ENCODE measurements around the gene IFNA21.
"Not testable (repeated sequence)": the region's sequence is repeated elsewhere in the genome, so short reads cannot be mapped to it uniquely, and the experiment has no call there.

The IFNA21 gene

DNA sequence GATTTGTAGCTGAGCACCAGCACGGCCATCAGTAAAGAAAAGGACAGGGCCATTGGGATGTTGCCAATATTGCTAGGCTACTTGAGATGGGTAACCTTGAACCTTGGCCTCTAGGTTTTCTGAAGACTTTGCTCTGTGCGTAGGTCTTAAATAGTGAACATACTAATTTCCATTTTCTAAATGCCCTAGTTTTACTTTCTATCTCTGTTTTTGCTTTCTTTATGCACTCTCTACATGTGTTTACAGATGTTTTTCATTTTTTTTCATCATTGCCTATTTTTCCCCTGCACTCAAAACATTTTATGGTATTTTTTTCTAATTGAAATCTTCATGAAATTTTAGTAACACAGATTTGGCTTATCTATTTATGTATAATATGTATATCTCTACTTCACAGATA is at the start of gene IFNA21:
Gene IFNA21, minus strand, starts transcription at position 101 of the 400 bp plus-strand sequence. Its CDS starts 48 bp downstream, at position 53.
- not testable (repeated sequence) for DNase-seq (ENCODE audit: low spot score)

DNA sequence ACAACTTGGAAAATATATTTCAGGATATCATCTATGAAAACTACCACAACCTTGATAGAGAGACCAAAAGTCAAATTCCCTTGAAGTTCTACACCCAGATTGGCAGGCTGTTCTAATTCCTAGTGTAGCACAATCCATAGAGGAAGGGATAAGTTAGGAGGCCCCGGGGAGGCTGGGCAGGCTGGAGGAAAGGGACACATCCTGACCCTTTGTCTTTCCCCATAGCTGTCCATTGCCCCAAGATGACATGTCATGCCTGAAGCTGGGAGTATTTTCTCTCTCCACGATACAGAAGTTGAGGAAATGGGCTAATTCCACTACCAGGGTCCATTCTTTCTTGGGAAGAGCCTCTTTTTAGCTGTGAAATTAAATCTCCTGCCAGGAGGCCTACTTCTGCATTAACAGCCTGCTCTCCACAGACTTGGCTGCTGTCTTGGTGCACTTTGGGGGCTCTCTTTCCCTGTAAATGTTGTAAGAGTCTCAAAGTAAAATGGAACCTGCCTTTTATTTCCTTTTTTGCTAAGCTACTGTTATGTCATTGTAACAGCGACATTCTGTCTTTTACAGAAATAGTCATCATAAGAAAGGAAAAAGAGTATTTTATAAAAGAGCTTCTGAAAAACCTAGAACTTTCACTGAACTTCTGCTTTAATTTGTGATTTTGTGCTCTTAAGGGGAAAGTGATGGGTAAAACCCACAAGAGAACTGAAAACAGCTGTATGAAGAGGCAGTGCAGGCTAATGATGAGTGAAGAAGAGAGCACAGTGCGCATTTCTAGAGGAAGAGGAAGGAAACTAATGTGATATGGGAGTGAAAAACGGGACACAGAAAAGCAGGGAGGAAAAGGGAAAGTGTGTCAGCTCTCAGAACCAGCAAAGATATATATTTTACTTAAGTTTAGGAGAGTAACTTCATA is 47.2 kb upstream of the IFNA21 start:
- DNase-seq (ENCODE audit: low spot score): not testable (repeated sequence)

DNA sequence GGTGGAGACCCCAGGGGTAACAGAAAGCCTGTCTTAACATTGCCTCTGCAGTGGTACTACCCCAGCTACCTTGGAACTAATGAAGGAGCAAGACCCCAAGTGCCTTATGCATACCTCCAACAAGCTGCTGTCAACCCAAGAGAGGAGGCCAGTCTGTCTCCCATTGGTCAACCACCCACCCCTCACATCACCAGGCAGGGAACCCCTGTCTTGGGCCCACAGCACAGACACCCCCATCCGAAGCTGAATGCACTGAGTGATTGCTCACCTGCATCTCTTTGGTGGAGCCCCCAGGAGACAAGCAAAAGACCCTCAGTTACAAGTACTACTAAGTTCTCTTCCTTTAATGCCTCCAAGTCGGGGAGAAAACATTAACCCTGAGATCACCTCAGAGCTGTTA is 45.7 kb upstream of the IFNA21 start:
- DNase-seq (ENCODE audit: low spot score): not testable (repeated sequence)

DNA sequence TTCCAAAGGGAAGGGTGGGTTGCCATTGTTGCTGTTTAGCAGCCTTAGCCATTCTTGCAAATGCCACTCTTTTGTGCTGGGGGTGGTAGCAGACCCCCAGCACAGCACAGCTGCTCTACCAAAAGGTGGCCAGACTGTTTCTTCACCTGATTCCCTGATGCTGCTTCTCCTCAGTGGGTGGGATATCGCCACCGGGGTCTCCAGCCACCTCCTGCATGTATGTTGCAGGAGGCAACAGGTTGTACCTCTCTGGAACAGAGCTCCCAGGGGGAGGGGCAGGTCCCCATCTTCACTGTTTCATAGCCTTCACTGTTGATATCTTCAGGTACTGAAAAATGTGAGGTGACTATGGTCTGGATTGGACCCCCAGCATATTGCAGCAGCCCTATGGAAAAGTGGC is 44.3 kb upstream of the IFNA21 start:
- not testable (repeated sequence) for DNase-seq (ENCODE audit: low spot score)

DNA sequence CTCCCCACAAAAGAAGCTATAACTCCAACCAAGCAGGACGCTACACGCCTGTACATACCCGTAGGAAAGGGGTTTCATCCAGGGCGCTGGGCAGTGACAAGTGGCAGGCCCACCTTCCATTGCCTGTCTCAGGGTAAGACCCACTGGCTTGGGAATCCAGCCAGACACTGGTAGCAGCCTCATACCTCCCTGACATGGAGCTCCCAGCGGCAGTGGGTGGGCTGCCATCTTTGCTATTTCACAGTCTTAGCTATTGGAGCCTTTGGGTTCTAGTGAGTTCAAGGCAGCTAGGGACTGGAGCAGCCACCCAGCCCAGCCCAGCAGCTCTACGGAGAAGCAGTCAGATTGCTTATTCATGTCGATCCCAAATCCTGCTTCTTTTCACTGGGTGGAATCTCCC is 43.9 kb upstream of the IFNA21 start:
- no peak for DNase-seq (ENCODE audit: low spot score)

DNA sequence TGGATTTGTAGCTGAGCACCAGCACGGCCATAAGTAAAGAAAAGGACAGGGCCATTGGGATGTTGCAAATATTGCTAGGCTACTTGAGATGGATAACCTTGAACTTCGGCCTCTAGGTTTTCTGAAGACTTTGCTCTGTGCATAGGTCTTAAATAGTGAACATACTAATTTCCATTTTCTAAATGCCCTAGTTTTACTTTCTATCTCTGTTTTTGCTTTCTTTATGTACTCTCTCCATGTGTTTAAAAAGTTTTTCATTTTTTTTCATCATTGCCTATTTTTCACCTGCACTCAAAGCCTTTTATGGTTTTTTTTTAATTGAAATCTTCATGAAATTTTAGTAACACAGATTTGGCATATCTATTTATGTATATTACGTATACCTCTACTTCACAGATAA is 40.6 kb upstream of the IFNA21 start, which contains the start of gene IFNA10:
Gene IFNA10, minus strand, starts transcription at position 101 of the 400 bp plus-strand sequence. Its CDS starts 46 bp downstream, at position 55.
- not testable (repeated sequence) for DNase-seq (ENCODE audit: low spot score)

DNA sequence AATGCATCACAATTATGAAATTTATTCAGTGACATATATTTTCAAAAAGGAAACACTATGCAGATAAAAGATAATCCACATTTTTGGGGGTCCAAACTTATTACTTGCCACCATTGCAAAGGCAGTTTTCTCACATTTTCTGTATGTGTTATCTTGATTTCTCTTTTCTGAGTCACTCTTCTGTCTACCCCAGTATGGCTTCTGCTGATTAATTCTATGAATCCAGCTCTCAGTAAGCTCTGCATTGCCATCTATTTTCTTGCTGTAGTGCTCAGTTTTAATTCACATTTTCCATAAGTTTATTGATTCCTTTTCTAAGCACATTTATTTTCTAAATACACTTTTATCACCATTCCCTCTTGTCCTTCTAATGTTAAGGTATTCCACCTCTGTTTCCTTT is 38.7 kb upstream of the IFNA21 start:
- DNase-seq (ENCODE audit: low spot score): no peak

DNA sequence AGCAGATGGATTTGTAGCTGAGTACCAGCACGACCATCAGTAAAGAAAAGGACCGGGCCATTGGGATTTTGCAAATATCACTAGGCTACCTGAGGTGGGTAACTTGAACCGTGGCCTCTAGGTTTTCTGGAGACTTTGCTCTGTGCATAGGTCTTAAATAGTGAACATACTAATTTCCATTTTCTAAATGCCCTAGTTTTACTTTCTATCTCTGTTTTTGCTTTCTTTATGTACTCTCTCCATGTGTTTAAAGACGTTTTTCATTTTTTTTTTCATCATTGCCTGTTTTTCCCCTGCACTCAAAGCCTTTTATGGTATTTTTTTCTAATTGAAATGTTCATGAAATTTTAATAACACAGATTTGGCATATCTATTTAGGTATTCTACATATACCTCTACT is 35.6 kb upstream of the IFNA21 start, which contains the start of gene IFNA7:
Gene IFNA7, minus strand, starts transcription at position 101 of the 400 bp plus-strand sequence. Its CDS starts 40 bp downstream, at position 61.
- DNase-seq (ENCODE audit: low spot score): not testable (repeated sequence)

DNA sequence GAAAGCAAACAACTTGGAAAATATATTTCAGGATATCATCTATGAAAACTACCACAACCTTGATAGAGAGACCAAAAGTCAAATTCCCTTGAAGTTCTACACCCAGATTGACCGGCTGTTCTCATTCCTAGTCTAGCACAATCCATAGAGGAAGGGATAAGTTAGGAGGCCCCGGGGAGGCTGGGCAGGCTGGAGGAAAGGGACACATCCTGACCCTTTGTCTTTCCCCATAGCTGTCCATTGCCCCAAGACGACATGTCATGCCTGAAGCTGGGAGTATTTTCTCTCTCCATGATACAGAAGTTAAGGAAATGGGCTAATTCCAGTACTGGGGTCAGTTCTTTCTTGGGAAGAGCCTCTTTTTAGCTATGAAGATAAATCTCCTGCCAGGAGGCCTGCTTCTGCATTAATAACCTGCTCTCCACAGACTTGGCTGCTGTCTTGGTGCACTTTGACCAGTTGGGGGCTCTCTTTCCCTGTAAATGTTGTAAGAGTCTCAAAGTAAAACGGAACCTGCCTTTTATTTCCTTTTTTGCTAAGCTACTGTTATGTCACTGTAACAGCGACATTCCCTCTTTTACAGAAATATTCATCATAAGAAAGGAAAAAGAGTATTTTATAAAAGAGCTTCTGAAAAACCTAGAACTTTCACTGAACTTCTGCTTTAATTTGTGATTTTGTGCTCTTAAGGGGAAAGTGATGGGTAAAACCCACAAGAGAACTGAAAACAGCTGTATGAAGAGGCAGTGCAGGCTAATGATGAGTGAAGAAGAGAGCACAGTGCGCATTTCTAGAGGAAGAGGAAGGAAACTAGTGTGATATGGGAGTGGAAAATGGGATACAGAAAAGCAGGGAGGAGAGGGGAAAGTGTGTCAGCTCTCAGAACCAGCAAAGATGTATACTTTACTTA is 28.7 kb upstream of the IFNA21 start:
- DNase-seq (ENCODE audit: low spot score): peak; percentile 56

DNA sequence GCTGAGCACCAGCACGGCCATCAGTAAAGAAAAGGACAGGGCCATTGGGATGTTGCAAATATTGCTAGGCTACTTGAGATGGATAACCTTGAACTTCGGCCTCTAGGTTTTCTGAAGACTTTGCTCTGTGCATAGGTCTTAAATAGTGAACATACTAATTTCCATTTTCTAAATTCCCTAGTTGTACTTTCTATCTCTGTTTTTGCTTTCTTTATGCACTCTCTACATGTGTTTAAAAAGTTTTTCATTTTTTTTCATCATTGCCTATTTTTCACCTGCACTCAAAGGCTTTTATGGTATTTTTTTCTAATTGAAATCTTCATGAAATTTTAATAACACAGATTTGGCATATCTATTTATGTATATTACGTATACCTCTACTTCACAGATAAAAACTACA is 21.0 kb upstream of the IFNA21 start, which contains the start of gene IFNA4:
Gene IFNA4, minus strand, starts transcription at position 101 of the 400 bp plus-strand sequence. Its CDS starts 56 bp downstream, at position 45.
- DNase-seq (ENCODE audit: low spot score): not testable (repeated sequence)

DNA sequence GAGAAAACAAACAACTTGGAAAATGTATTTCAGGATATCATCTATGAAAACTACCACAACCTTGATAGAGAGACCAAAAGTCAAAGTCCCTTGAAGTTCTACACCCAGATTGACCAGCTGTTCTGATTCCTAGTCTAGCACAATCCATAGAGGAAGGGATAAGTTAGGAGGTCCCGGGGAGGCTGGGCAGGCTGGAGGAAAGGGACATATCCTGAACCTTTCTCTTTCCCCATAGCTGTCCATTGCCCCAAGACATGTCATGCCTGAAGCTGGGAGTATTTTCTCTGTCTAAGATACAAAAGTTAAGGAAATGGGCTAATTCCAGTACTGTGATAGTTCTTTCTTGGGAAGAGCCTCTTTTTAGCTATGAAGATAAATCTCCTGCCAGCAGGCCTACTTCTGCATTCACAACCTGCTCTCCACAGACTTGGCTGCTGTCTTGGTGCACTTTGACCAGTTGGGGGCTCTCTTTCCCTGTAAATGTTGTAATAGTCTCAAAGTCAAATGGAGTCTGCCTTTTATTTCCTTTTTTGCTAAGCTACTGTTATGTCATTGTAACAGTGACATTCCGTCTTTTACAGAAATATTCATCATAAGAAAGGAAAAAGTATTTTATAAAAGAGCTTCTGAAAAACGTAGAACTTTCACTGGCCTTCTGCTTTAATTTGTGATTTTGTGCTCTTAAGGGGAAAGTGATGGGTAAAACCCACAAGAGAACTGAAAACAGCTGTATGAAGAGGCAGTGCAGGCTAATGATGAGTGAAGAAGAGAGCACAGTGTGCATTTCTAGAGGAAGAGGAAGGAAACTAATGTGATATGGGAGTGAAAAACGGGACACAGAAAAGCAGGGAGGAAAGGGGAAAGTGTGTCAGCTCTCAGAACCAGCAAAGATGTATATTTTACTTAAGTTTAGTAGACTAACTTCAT is 16.6 kb upstream of the IFNA21 start:
- DNase-seq (ENCODE audit: low spot score): peak; percentile 41

DNA sequence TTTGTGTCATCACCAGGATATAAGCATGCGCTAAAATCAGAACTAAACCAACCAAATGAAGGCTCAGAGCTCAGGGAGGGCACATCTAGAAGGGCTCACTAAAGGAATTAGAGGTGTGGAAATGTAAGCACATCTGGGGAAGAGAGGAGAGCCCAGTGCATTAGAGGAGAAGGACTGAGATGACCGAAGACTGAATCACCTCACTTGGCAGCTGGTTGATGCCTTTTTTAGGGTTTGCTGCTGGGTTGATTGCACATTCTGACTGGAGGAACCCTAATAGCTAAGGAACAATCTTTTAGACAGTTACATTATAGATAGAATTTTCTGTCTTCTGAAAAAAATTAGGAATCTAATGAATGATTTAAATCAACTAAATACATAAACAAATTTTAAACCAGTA is 8.2 kb upstream of the IFNA21 start:
- no peak for DNase-seq (ENCODE audit: low spot score)

DNA sequence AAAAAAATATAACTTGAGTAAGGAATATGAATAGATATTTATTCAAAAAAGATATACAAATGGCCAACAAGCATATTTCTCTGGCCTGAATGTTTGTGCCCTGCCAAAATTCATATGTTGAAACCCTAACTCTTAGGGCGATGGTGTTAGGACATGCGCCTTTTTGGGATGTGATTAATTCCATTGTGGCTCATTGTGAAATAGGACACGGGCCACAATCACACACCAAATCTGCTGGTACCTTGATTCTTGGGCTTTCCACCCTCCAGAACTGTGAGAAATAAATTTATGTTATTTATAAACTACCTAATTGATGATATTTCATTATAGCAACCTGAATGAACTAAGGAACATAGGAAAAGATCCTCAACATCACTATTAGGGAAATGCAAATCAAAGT is 5.7 kb upstream of the IFNA21 start:
- no peak for DNase-seq (ENCODE audit: low spot score)

DNA sequence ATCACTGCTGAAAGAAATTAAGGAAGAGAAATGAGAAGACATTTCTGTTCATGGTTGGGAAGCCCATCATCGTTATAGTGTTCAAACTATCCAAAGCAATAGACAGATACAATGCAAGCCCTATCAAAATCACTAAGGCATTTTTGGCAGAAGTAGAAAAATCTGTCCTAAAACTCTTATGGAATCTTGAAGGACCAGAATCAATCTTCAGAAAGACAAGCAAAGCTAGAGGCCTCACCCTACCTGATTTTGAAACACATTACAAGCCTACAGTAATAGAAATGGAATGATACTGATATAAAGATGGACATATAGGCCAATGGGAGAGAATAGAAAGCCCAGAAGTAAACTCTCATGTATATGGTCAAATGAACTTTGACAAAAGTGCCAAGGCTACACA is 4.9 kb upstream of the IFNA21 start:
- no peak for DNase-seq (ENCODE audit: low spot score)

DNA sequence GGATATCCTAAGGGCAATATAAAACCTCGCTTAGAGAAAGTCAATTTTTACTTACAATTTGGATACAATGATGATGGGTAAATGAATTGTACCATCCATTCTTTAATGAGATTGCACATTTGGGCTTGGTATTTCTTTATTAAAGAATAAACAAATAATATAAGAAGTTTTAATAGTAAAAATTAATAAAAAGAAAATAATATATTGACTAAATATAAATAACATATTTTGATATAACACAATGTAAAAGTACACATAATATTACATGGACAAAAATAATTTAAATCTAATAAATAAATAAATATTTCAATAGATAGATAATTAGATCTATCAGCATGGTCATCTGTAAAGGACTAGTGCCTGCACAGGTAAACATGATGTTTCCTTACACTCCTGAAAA is 944 bp downstream of the IFNA21 start:
- DNase-seq (ENCODE audit: low spot score): no peak

DNA sequence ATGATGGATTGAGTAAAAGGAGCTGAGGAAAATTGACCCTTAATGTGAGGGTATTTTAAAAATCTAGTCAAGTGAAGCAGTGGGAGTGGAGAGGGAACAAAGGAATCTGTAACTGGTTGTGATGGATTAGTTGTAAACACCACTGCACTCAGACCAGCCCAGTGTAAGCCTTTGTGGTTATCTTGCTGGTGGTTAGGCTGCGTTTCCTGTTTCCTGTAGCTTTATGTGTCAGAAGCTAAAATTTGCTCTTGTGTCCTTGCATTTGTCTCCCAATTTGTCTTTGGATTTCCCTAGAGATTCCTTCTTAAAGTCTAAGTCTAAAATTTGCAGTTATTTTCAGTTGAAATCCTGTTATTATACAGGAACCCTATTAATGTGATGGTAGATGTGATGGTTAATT is 6.3 kb downstream of the IFNA21 start:
- DNase-seq (ENCODE audit: low spot score): peak; percentile 43

DNA sequence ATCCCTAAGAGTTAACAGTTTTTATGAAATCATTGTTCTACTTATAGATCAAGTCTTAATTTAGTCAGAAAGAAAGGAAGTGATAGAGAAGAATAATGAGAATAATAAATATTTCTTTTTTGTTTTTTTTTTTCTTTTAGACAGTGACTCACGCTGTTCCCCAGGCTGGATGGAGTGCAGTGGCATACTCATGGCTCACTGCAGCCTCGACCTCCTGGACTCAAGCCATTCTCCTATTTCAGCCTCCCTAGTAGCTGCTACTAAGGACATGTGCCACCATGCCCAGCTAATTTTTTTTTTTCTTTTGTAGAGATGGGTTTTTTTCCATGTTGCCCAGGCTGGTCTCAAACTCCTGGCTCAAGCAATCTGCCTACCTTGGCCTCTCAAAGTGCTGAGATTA is 11.0 kb downstream of the IFNA21 start:
- no peak for DNase-seq (ENCODE audit: low spot score)

DNA sequence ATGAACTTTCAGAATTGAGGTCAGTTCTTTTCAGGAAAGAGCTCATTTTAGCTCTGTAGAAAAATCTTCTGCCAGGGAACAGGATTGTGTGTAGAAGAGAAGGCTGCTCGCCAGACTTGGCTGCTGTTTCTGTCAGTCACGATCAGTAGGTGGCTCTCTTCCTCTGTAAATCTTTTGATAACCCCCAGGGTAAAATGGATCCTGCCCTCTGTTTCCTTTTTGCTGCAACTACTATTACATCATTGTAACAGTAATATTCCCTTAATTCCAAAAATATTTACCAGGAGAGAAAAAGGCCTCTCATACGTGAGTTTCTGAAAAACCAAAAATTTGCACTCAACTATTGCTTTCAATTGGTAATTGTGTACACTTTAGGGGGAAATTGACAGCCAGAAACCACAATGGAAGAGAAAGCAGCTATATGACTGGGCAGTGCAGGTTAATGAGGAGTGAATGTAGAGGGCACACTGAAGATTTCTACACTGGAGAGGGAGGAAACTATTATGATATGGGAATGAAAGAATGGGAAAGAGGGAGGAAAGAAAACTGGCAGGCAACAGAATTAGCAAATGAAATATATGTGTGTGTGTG is 12.3 kb downstream of the IFNA21 start:
- DNase-seq (ENCODE audit: low spot score): peak; percentile 21

DNA sequence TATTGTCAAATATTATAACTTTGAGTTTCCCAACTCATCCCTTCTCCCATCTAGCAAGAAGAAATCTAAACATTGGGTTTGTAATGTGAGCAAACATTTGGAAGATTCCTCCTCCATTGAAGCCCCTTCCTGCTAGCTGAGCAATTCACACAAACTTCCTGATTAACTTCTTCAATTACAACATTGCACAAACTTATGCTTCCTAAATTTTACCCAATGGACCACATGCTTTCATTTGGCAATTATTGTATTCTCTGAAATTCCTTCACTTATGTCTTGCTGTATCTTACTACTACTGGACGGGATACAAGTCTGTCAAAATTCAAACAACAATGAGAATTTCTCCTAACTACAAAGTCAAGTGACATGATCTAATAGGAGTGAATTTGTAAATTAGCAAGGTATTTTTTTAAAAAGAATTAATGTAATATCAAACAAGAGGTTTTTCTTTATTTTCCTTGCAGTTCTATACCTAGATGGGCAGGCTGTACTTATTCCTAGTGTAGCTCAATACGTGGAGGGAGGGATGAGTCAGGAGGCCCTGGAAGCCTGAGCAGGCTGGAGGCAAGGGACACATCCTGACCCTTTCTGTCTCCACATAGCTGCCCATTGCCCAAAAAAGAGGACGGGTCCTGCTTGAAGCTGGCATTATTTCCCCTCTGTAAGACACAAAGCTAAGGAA is 13.0 kb downstream of the IFNA21 start:
- no peak for DNase-seq (ENCODE audit: low spot score)

DNA sequence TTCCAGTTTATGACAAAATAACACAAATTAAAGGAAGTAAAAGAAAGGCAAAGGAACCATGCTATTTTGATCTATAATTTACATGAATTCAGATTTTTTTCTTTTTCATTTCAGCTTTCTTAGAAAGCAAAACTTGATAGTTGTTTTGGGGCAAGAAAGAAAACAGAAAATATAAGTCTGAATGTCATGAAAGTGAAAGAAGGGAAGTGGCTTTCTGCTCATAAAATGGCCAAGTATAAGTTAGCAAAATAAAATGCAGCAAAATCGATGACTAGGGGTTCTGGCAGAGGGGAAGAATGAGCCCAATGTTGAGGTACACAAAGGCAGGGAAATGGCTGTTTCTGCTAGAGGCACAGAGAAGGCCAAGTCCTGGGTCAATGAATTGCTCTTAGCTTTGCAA is 21.9 kb downstream of the IFNA21 start:
- DNase-seq (ENCODE audit: low spot score): no peak

Measured in CD4-positive, alpha-beta T cell treated with Interleukin-15 for 4 hours (primary cell).